Retinal pigment epithelial cell (primary cell): ENCODE results near the gene OPRM1.

Source experiments
- DNase-seq: peaks from one replicate; pipeline ENCODE4 v3.0.0-alpha.2; 2010; ENCODE audit warnings: low read depth
- H3K4me3 ChIP-seq: 2 replicates; pipeline ENCODE4 v1.5.1; 2011; ENCODE audit warnings: mild to moderate bottlenecking, low read length, control low read depth, moderate library complexity
- TF ChIP-seq, protein P1 (sequence below): conservative IDR thresholded peaks from 2 replicates; pipeline ENCODE4 v1.5.1; 2011; ENCODE audit warnings: low read depth, low read length, control low read depth, inconsistent platforms

OPRM1 gene

DNA sequence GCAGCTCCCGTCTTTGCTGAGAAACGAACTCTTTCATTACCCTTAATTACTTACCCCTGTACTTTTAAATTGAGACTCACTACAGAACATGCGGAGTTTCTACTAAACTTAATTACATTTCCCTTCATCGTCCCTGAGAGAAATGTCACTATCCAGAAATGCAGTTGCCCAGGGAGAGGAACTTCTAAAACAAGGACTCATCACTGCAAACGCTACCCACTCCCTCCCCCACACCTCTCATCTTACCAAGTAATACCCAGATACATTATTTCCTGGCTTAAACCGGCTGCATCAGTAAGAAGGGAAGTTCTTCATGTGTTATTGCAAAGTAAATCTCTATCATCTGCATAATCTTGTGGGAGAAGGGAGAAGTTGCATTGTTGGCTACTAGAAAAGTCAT lies 179.3 kb downstream of the OPRM1 start:
- no peak overlapping the region for H3K4me3 ChIP-seq
- no peak for DNase-seq
- TF ChIP-seq, protein P1, sequence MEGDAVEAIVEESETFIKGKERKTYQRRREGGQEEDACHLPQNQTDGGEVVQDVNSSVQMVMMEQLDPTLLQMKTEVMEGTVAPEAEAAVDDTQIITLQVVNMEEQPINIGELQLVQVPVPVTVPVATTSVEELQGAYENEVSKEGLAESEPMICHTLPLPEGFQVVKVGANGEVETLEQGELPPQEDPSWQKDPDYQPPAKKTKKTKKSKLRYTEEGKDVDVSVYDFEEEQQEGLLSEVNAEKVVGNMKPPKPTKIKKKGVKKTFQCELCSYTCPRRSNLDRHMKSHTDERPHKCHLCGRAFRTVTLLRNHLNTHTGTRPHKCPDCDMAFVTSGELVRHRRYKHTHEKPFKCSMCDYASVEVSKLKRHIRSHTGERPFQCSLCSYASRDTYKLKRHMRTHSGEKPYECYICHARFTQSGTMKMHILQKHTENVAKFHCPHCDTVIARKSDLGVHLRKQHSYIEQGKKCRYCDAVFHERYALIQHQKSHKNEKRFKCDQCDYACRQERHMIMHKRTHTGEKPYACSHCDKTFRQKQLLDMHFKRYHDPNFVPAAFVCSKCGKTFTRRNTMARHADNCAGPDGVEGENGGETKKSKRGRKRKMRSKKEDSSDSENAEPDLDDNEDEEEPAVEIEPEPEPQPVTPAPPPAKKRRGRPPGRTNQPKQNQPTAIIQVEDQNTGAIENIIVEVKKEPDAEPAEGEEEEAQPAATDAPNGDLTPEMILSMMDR = no peak

DNA sequence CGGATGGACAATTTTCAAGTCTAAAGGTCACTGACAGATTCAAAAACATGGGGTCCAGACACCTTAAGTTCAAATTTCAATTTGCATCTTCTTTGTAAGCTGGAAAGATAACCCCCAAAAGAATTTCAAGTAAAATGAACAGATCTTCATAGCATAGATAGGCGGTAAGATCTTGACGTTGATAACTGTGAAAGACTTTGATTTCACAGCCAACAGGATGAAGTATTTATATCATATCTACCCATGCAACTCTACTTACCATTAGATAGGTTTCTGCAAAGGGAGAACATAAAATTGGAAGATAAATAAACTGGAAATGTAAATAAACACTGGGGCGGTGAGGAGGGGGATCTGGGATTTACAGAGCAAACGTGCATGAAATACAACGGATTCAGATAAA lies 179.7 kb downstream of the OPRM1 start:
- no peak for DNase-seq
- H3K4me3 ChIP-seq = no peak overlapping the region

DNA sequence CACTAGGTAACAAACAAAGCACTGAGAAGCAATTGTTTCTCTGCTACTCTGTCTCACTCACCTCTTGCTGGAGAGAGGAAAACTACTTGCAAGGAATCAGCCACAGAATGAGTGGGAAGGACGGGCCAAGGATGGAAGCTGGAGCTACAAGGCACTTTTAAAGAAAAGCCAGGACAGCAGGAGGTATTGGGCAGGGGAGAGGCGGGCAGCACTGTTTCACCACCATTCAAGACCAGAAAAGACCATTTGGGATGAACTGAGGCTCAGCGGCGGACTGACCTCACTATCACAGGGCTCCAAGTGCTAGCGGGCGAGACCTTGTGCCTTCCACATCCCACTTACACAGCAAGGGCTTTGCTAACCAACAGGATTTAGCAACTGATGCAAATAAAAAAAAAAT lies 180.2 kb downstream of the OPRM1 start:
- H3K4me3 ChIP-seq = no peak overlapping the region
- TF ChIP-seq, protein P1 = no peak
- no peak for DNase-seq

More for the DNA sequence above, 179.7 kb downstream of the OPRM1 start:
- TF ChIP-seq, protein P1 = no peak

DNA sequence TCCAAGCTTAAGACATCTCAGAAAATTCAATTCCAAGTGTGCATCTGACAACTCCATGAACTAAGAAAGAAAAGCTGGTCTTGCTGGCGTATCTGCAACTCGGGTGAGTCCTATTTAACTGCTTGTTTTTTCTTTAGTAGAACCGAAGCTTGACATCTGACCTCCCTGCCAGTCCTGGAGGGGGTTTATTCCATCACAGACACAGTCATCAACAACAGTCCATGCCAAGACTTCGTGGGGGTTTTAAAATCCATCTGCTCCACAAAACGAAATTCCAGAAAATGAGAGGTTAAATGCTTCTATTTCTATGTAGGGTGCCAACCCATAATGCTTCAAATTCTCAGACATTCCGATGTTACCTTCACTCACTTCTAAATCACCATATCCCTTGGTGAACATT lies 183.7 kb downstream of the OPRM1 start:
- TF ChIP-seq, protein P1 = no peak
- DNase-seq = no peak
- H3K4me3 ChIP-seq = no peak overlapping the region

DNA sequence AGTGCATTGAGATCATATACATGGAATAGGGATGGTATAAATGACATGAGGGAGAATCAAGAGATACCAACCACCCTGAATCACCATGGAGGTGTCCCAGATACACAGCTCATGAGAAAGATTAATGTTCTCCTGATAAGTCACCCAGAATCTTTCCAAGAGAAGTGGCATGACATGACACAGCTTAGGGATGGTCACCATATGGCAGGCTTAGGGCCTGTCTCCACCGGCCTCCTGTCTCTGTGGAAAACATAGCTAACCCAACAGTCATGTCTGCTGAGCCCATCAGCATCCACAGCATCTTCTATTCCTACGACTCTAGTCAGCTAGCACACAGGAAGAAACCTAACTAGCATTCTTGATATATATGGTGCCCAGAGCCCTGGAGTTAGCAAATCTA lies 184.3 kb downstream of the OPRM1 start:
- TF ChIP-seq, protein P1 = no peak
- no peak for DNase-seq
- no peak overlapping the region for H3K4me3 ChIP-seq

DNA sequence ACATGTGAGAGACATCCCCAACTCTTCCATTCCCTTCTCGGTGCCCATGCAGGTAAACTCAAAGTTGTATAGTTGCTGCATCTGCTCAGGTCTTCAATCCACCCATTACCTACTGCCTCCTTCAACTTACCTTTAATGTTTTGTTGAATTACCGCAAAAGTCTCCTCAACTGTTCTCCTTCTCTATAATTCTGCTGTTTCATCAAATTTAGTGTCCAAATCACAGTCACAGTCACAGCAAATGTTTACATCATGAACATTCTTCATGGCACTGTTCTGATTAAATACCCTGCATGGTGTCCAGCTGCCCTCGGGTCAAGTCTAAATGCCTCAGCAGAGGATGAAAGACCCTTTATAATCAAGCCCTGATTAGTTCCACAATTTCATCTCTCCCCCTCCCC lies 187.4 kb downstream of the OPRM1 start:
- DNase-seq = no peak
- TF ChIP-seq, protein P1 = no peak
- no peak overlapping the region for H3K4me3 ChIP-seq

DNA sequence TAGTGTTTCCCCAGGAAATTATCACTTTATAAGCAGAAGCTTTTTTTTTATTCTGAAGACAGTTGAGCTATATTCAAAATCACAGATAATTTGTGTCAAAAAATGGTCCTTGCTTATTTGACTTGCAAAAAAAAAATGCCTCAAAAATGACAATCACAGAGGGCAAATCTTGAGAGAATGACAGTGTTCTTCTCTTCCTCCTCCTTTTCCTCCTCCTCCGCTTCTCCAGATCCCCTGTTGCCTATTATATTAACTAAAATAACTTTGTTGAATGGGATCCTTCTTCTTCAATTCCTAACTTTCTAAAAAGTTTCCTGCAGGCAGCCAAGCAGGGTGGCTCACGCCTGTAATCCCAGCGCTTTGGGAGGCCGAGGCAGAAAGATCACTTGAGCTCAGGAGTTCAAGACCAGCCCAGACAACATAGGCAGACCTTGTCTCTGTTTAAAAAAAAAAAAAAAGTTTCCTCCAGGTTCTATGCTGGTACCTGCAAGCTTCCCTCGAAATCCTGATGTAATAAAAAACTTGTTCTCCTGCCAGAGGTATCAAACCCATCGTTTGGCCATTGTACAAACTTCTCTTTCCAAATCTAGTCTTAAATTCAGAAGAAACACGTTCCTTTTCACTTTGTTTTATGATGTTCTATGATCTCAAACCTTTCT lies 189.0 kb downstream of the OPRM1 start:
- TF ChIP-seq, protein P1 = no peak
- DNase-seq = no peak
- H3K4me3 ChIP-seq = no peak overlapping the region
